Astrocyte (in vitro differentiated cells and primary cell): ENCODE data around the gene SHB.

ENCODE experiments used
- CTCF ChIP-seq: IDR thresholded peaks from 2 replicates; pipeline ENCODE4 v1.5.1; 2011; ENCODE audit warnings: low read depth, mild to moderate bottlenecking, inconsistent platforms, low read length, moderate library complexity; ENCODE audit not compliant: insufficient read depth
- EZH2 ChIP-seq: IDR thresholded peaks from 2 replicates; pipeline ENCODE4 v1.6.1; 2012; ENCODE audit warnings: mild to moderate bottlenecking, low read length, inconsistent platforms; ENCODE audit not compliant: insufficient read depth

- TF ChIP-seq CTCF (no peak), EZH2 (no peak)
Measured at GRCh38 chr9:37919246-37919955, 149.6 kb downstream of the SHB start.
